Astrocyte of the cerebellum (primary cell): Measurements from ENCODE around the gene DAW1.

Source experiments
- DNase-seq: peaks from one replicate; pipeline ENCODE4 v3.0.0-alpha.2; 2011; ENCODE audit warnings: low read depth
- H3K4me3 ChIP-seq: 2 replicates; pipeline ENCODE4 v1.5.1; 2011; ENCODE audit warnings: mild to moderate bottlenecking, low read depth, low read length, moderate library complexity
- in situ Hi-C: cut with HindIII; loops from 2 replicates; pipeline ENCODE4 v1.10.0; 2017; ENCODE audit warnings: low sequenced_read_pairs
- TF ChIP-seq, protein P1 (sequence below): IDR thresholded peaks from 2 replicates; pipeline ENCODE4 v1.5.1; 2012; ENCODE audit warnings: low read length, low read depth, moderate library complexity, mild to moderate bottlenecking; ENCODE audit errors: missing control alignments

The DAW1 gene, protein sequence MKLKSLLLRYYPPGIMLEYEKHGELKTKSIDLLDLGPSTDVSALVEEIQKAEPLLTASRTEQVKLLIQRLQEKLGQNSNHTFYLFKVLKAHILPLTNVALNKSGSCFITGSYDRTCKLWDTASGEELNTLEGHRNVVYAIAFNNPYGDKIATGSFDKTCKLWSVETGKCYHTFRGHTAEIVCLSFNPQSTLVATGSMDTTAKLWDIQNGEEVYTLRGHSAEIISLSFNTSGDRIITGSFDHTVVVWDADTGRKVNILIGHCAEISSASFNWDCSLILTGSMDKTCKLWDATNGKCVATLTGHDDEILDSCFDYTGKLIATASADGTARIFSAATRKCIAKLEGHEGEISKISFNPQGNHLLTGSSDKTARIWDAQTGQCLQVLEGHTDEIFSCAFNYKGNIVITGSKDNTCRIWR

DNA sequence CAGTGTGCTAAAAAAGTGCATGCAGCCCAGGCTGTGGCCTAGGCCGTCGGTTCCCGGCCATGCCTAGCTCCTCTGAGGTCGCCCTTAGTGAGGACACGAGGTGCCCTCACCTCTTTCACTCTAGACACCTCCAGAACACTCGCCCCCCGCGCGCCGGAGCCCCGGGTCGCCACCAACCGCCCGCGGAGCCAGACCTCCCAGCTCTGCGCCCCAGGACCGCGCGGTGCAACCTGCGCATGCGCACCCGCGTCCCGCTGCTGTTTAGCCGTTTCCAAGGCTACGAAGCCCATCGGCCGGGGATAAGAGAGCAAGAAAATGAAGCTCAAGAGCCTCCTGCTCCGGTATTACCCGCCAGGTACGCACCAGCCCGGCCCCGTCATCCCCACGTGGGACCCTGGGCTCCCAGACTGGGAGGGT, at the start of gene DAW1:
Gene DAW1, plus strand, starts transcription at position 257 of the 417 bp plus-strand sequence. Its CDS starts 59 bp downstream, at position 316.
- no peak for DNase-seq
- TF ChIP-seq, protein P1, sequence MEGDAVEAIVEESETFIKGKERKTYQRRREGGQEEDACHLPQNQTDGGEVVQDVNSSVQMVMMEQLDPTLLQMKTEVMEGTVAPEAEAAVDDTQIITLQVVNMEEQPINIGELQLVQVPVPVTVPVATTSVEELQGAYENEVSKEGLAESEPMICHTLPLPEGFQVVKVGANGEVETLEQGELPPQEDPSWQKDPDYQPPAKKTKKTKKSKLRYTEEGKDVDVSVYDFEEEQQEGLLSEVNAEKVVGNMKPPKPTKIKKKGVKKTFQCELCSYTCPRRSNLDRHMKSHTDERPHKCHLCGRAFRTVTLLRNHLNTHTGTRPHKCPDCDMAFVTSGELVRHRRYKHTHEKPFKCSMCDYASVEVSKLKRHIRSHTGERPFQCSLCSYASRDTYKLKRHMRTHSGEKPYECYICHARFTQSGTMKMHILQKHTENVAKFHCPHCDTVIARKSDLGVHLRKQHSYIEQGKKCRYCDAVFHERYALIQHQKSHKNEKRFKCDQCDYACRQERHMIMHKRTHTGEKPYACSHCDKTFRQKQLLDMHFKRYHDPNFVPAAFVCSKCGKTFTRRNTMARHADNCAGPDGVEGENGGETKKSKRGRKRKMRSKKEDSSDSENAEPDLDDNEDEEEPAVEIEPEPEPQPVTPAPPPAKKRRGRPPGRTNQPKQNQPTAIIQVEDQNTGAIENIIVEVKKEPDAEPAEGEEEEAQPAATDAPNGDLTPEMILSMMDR, result no peak
- in situ Hi-C loops, result no loop called here
- H3K4me3 ChIP-seq, result peak within 1 kb of the TSS; percentile 47

DNA sequence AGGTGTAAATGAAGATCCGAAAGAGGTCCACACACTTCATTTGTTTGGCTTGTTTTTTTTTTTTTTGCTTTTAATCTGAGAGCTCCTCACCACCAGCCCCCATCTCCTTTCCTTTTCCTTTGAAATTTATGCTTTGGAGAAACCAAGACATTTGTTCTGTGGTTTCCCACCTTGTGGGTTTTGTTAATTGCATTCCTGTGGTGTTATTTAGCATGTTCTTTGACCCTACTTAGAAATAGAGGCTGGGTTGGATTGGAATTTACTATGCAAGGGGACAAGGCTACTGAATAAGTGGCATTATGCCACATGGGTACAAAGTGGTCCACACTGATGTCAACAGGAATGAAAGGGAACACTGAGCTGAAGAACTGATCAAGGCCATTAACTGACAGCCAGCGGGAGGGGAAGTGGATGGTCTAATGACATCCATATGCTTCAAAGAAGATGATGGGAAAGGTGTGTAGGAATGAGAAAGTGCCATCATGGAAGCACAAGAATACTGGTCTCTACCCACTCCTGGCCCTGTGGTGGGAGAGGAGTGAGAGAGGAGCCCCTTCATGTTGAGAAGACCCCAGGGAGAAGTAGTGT, 48.9 kb upstream of the DAW1 start:
- in situ Hi-C loops, result no loop called here
- peak; percentile 73 for DNase-seq
- no peak overlapping the region for H3K4me3 ChIP-seq
- TF ChIP-seq, protein P1, result no peak

DNA sequence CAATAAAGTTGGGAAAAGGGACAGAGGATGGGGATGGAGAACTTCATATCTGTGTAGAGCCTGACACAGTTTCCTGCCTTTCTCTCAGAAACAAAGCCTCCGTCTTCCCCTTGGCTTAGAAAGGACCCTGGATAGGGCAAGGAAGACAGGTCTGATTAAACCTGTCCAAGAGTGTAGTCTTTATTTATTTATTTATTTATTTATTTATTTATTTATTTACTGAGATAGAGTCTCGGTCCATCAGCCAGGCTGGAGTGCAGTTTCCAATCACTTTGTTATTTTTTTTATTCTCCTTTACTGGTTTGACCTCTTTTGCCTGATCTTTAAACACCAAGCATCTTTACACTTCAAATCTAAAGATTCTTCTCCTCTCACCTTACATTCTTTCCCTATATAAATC, 47.5 kb upstream of the DAW1 start:
- no peak overlapping the region for H3K4me3 ChIP-seq
- no peak for DNase-seq
- TF ChIP-seq, protein P1, result no peak
- in situ Hi-C loops, result no loop called here

DNA sequence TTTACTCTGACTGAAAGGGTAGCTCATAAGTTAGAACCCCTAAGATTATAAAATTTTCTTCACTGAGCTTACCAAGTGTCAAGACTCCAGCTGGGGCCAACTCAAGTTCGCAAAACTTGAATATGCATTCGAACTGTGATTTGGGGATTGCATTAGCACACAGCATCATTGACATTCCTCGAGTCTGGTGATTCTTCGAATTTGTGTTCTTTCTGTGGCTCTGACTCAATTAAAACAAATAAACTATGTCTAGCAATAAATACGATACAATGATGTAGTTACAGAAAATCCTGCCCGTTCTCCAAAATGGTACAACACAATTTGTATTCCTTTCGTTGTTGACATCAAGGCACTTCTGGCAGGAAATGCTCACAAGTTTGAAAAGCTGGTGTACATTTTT, 46.7 kb upstream of the DAW1 start:
- TF ChIP-seq, protein P1, result no peak
- DNase-seq, result no peak
- in situ Hi-C loops, result no loop called here
- H3K4me3 ChIP-seq, result no peak overlapping the region

DNA sequence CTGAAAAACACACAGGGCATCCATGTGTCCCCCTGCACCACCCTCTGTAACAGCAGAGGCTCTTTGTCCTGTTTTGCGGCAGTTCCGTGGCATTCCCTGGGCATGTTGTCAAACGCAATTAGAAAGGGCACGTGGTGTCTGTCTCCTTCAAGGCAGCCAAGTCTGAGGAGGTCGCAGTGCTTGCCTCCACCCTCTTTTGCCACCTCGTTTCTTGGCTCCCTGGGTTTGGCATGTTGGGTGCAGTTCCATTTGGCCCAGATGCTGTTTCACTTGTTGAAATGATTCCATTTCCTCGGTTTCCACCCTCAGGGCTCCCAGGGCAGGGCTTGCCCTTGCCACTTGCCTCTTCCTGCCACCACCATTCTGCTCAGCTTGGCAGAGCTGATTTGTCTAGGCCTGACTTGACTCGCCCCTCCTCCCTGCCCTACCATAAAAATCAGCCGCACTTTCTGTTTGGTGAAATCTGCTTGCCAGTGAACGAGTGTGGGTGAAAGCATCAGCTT, 45.4 kb upstream of the DAW1 start:
- H3K4me3 ChIP-seq, result no peak overlapping the region
- TF ChIP-seq, protein P1, result no peak
- in situ Hi-C loops, result no loop called here
- DNase-seq, result no peak

DNA sequence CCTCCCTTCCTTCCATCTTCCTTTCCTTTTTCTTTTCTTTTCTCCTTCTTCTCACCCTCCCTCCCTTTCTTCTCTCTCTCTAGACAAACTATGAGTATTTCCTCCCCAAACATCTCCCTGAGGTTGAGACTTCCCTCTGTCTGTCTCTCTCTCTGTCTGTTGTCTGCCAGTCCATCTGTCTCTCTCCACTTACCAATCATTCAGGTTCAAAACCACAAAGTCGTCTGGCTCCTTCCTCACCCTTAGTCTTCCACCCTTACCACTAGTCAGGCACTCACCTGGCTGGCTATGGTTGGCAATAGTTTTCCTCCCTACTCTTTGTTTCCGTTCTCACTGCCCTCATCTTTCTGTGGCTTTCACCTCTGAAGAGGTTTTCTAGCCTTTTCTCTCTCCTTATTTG, 44.9 kb upstream of the DAW1 start:
- in situ Hi-C loops, result no loop called here
- no peak overlapping the region for H3K4me3 ChIP-seq
- DNase-seq, result no peak
- TF ChIP-seq, protein P1, result no peak
